GDM1 (cell line): ENCODE measurements around the gene KRTAP19-5.
"Not testable (repeated sequence)": the region's sequence is repeated elsewhere in the genome, so short reads cannot be mapped to it uniquely, and the experiment has no call there.

ENCODE experiments used
- DNase-seq: peaks from one replicate; lab custom pipeline; 2025; lab: John Stamatoyannopoulos, UW

KRTAP19-5 gene

GRCh38 chr21:30502041-30502440, at the start of gene KRTAP19-5:
KRTAP19-5 (minus strand) TSS chr21:30502141; CDS start chr21:30502090, 51 bp downstream.
- no peak for DNase-seq

GRCh38 chr21:30541764-30542163, 39.8 kb upstream of the KRTAP19-5 start, which contains the start of gene KRTAP19-6:
KRTAP19-6 (minus strand) TSS chr21:30541864; CDS start chr21:30541833, 31 bp downstream.
- DNase-seq = no peak

GRCh38 chr21:30518876-30519275, 16.9 kb upstream of the KRTAP19-5 start:
- no peak for DNase-seq

- DNase-seq = no peak
Observed at GRCh38 chr21:30515681-30516080, 13.7 kb upstream of the KRTAP19-5 start.

GRCh38 chr21:30505621-30506205, 3.8 kb upstream of the KRTAP19-5 start:
- not testable (repeated sequence) for DNase-seq

- DNase-seq = no peak
Observed at GRCh38 chr21:30497065-30497464, 4.9 kb downstream of the KRTAP19-5 start, which contains the start of gene KRTAP19-4. KRTAP19-4 (minus strand) TSS chr21:30497165; CDS start chr21:30497110, 55 bp downstream.

GRCh38 chr21:30491963-30492428, 9.9 kb downstream of the KRTAP19-5 start, which contains the start of gene KRTAP19-3:
KRTAP19-3 (minus strand) TSS chr21:30492013; CDS start chr21:30491957, 56 bp downstream.
- DNase-seq = no peak

GRCh38 chr21:30487336-30487735, 14.6 kb downstream of the KRTAP19-5 start, which contains the start of gene KRTAP19-2:
KRTAP19-2 (minus strand) TSS chr21:30487436; CDS start chr21:30487348, 88 bp downstream.
- no peak for DNase-seq

GRCh38 chr21:30486180-30486579, 15.8 kb downstream of the KRTAP19-5 start:
- DNase-seq = no peak

- DNase-seq = no peak
Observed at GRCh38 chr21:30482130-30482529, 19.8 kb downstream of the KRTAP19-5 start.

- DNase-seq = no peak
Observed at GRCh38 chr21:30480145-30480544, 21.8 kb downstream of the KRTAP19-5 start, which contains the start of gene KRTAP19-1. KRTAP19-1 (minus strand) TSS chr21:30480367; CDS start chr21:30480317, 50 bp downstream.

- DNase-seq = no peak
Observed at GRCh38 chr21:30479259-30479658, 22.7 kb downstream of the KRTAP19-5 start.

GRCh38 chr21:30478004-30478403, 23.9 kb downstream of the KRTAP19-5 start:
- DNase-seq = no peak

- no peak for DNase-seq
Observed at GRCh38 chr21:30468900-30469714, 32.8 kb downstream of the KRTAP19-5 start.

GRCh38 chr21:30463713-30464112, 38.2 kb downstream of the KRTAP19-5 start:
- no peak for DNase-seq
